ENCODE measurements around the gene TRAF6.
A peak's percentile ranks its signal among the peaks of the same experiment; 100 is the strongest.
"Not testable (repeated sequence)": the region's sequence is repeated elsewhere in the genome, so short reads cannot be mapped to it uniquely, and the experiment has no call there.

Gene TRAF6

GRCh38 chr11:36493332-36493731, 16.7 kb downstream of the TRAF6 start:
- no peak for DNase-seq

GRCh38 chr11:36492724-36493304, 17.3 kb downstream of the TRAF6 start:
- peak in 2 of 6 experiments; percentile 43 to 44 for DNase-seq

- no peak for DNase-seq
Measured at GRCh38 chr11:36490026-36490806, 19.9 kb downstream of the TRAF6 start.

- no peak for DNase-seq
Measured at GRCh38 chr11:36488096-36488495, 22.0 kb downstream of the TRAF6 start.

GRCh38 chr11:36487619-36488018, 22.5 kb downstream of the TRAF6 start:
- DNase-seq = no peak

- no peak for DNase-seq
Measured at GRCh38 chr11:36485298-36486002, 24.6 kb downstream of the TRAF6 start.

GRCh38 chr11:36483042-36483441, 27.0 kb downstream of the TRAF6 start:
- not testable (repeated sequence) for DNase-seq

GRCh38 chr11:36480833-36481232, 29.2 kb downstream of the TRAF6 start:
- no peak for DNase-seq

GRCh38 chr11:36478700-36479329, 31.3 kb downstream of the TRAF6 start:
- DNase-seq = peak in 1 of 6 experiments; percentile 3

GRCh38 chr11:36475192-36475591, 34.9 kb downstream of the TRAF6 start:
- DNase-seq = no peak

GRCh38 chr11:36471577-36471976, 38.5 kb downstream of the TRAF6 start:
- DNase-seq = no peak

GRCh38 chr11:36469881-36470802, 39.9 kb downstream of the TRAF6 start:
- DNase-seq = no peak

- DNase-seq = no peak
Measured at GRCh38 chr11:36469063-36469462, 41.0 kb downstream of the TRAF6 start.

- no peak for DNase-seq
Measured at GRCh38 chr11:36467916-36468315, 42.2 kb downstream of the TRAF6 start.

GRCh38 chr11:36467012-36467411, 43.1 kb downstream of the TRAF6 start:
- no peak for DNase-seq

GRCh38 chr11:36465449-36466163, 44.5 kb downstream of the TRAF6 start:
- no peak for DNase-seq

- DNase-seq = no peak
Measured at GRCh38 chr11:36464720-36465119, 45.4 kb downstream of the TRAF6 start.

- DNase-seq = no peak
Measured at GRCh38 chr11:36463781-36464180, 46.3 kb downstream of the TRAF6 start.

- DNase-seq = no peak
Measured at GRCh38 chr11:36462321-36462720, 47.8 kb downstream of the TRAF6 start.

GRCh38 chr11:36460220-36460619, 49.9 kb downstream of the TRAF6 start:
- DNase-seq = no peak

GRCh38 chr11:36459046-36459445, 51.0 kb downstream of the TRAF6 start:
- no peak for DNase-seq

Data from stimulated activated naive CD4-positive, alpha-beta T cell (primary cell).